Parathyroid adenoma (tissue), 2 donors: Measurements from ENCODE around the gene DIPK1A.

Source experiments
- H2AFZ ChIP-seq: fragments of 300-600 bp; sonication (generic); one replicate; pipeline ENCODE4 v1.7.0; 2017; ENCODE audit warnings: antibody characterized with exemption, mild to moderate bottlenecking
- H3K27ac ChIP-seq: fragments of 300-600 bp; sonication (generic); one replicate; pipeline ENCODE4 v1.7.0; 2017
- H3K27me3 ChIP-seq: fragments of 300-600 bp; sonication (generic); one replicate; pipeline ENCODE4 v1.7.0; 2017; ENCODE audit warnings: low read length; ENCODE audit not compliant: control insufficient read depth, insufficient read depth
- H3K36me3 ChIP-seq: fragments of 300-600 bp; sonication (generic); one replicate; pipeline ENCODE4 v1.7.0; 2017; ENCODE audit warnings: low read length; ENCODE audit not compliant: control insufficient read depth, insufficient read depth
- H3K4me1 ChIP-seq: fragments of 300-600 bp; sonication (generic); one replicate; pipeline ENCODE4 v1.7.0; 2017; ENCODE audit warnings: control low read depth
- H3K4me2 ChIP-seq: fragments of 300-600 bp; sonication (generic); one replicate; pipeline ENCODE4 v1.7.0; 2017; ENCODE audit warnings: low read length
- H3K4me3 ChIP-seq: fragments of 300-600 bp; sonication (generic); one replicate; pipeline ENCODE4 v1.7.0; 2017; ENCODE audit warnings: low read depth, low read length
- H3K79me2 ChIP-seq: fragments of 300-600 bp; sonication (generic); one replicate; pipeline ENCODE4 v1.7.0; 2017; ENCODE audit warnings: control low read depth
- H3K9ac ChIP-seq: fragments of 300-600 bp; sonication (generic); one replicate; pipeline ENCODE4 v1.7.0; 2017; ENCODE audit warnings: mild to moderate bottlenecking
- H3K9me3 ChIP-seq: fragments of 300-600 bp; sonication (generic); one replicate; pipeline ENCODE4 v1.7.0; 2017; ENCODE audit warnings: low read length; ENCODE audit not compliant: control insufficient read depth
- CTCF ChIP-seq: fragments of 300-600 bp; sonication (generic); IDR thresholded peaks from one replicate; pipeline ENCODE4 v1.7.0; 2017; ENCODE audit warnings: antibody characterized with exemption, mild to moderate bottlenecking
- donor health status: primary hyperparathyroidism.

DIPK1A gene

GRCh38 chr1:92858564-92859399, 102.5 kb downstream of the DIPK1A start:
- Histone ChIP-seq H3K4me2 (peak overlapping the region; percentile 64), H3K27ac (no peak overlapping the region), H3K79me2 (no peaks in the 10 kb centered on the region), H3K36me3 (no peaks in the 10 kb centered on the region), H2AFZ (peak overlapping the region; percentile 21), H3K27me3 (no peaks in the 10 kb centered on the region), H3K9ac (no peak overlapping the region), H3K4me3 (peak overlapping the region; percentile 38), H3K4me1 (no peaks in the 10 kb centered on the region), H3K9me3 (no peaks in the 10 kb centered on the region)
- peak; percentile 85 for TF ChIP-seq CTCF

DNA sequence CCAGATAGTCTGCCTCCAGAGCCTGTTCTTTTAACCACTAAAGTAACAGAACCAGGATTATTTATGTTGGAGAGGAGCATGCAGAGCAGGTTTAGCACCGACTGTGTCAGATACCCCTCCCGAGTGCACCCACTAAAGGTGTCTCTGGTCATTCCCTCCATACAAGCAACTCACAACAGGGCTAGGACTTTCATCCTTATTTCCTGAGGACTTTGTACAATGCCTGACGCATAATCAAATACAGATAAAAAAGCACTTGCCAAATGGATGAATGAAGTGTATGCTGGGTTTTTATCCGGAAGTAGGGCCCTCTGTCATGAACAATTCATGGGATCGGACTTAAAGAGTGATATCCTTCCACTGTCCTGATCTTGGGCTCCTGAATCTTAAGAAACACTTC, 103.4 kb downstream of the DIPK1A start:
- Histone ChIP-seq H3K27ac (no peak overlapping the region), H3K4me2 (no peak overlapping the region), H3K79me2 (no peaks in the 10 kb centered on the region), H3K9ac (no peak overlapping the region), H3K9me3 (no peaks in the 10 kb centered on the region), H3K4me1 (no peaks in the 10 kb centered on the region), H3K27me3 (no peaks in the 10 kb centered on the region), H3K36me3 (no peaks in the 10 kb centered on the region), H2AFZ (no peak overlapping the region), H3K4me3 (no peak overlapping the region)
- TF ChIP-seq CTCF, result no peak

GRCh38 chr1:92855236-92855635, 106.0 kb downstream of the DIPK1A start:
- Histone ChIP-seq H3K27me3 (no peaks in the 10 kb centered on the region), H3K9ac (no peak overlapping the region), H2AFZ (no peak overlapping the region), H3K79me2 (no peaks in the 10 kb centered on the region), H3K27ac (no peak overlapping the region), H3K36me3 (no peaks in the 10 kb centered on the region), H3K4me2 (no peak overlapping the region), H3K4me3 (no peak overlapping the region), H3K4me1 (no peaks in the 10 kb centered on the region), H3K9me3 (no peaks in the 10 kb centered on the region)
- TF ChIP-seq CTCF, result no peak

DNA sequence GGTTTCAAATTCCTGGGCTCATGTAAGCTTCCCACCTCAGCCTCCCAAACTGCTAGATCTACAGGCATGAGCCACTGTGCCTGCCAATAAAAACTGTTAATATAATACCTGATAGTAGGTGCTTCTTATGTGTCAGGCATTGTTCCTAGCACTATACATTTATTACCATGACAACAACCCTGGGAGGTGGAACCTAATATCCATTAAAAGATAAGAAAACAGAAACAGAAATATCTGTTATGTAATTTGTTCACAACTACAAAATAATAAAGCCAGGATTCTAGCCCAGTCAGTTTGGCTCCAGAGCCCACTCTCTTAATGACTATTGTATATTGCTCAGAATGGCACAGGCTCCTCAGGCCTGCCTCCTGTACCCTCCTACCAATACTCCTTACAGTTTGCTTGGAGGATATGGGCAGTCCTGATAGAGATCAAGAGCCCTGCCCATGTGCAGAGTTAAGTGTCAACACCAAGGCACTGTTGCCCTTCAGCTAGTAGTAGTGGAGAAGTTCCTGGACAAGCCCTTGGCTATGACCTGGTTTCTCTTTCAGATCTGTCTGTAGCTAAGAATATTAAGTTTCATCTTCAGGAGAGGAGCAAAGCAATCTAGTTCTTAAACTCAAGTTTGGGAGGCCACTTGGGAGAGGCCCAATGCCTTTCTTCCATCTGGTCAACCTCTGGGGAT, 107.0 kb downstream of the DIPK1A start:
- no peaks in the 10 kb centered on the region for H3K4me1 ChIP-seq
- H3K27me3 ChIP-seq, result no peaks in the 10 kb centered on the region
- no peak overlapping the region for H3K4me3 ChIP-seq
- TF ChIP-seq CTCF, result no peak
- no peaks in the 10 kb centered on the region for H3K36me3 ChIP-seq
- no peak overlapping the region for H3K4me2 ChIP-seq
- H3K27ac ChIP-seq, result no peak overlapping the region
- no peak overlapping the region for H3K9ac ChIP-seq
- no peak overlapping the region for H2AFZ ChIP-seq
- H3K79me2 ChIP-seq, result no peaks in the 10 kb centered on the region
- H3K9me3 ChIP-seq, result no peaks in the 10 kb centered on the region
